Aorta (tissue), 4 donors: ENCODE measurements around the gene SERP1. TPM values are rescaled to one million over a fixed set of nuclear protein-coding genes. Genes with fewer than 3 reads are reported as not detected.

ENCODE experiments used
- polyA plus RNA-seq, 2 donors: library from polyadenylated mRNA; stranded (reverse); fragments of 200-250 nt; gene quantifications; one replicate each; pipeline ENCODE4 v1.2.3, GENCODE V29; 2013
- total RNA-seq, 2 donors: library from RNA; stranded (reverse); fragmentation: NEBNext Ultra II Directional; extraction: Animal tissue kit (Norgen Biotek cat#: 25700); gene quantifications; one replicate each; pipeline ENCODE4 v1.2.1, GENCODE V29; 2021
- donor health status: healthy with polysubstance abuse.
- donor health status: Bipolar disorder and iron deficiency.
- donor health status: DM: no; HTN: no; CAD: no.
- donor health status: DM: yes; HTN: yes; CAD: no.

The SERP1 gene
- total and polyA plus RNA-seq, 4 donors, result 71.9 to 92.9 (median 76.6) TPM

Other genes starting within 250 kb of the SERP1 start
- 10 to 100 TPM; 43.9 to 64.7 TPM for gene TSC22D2, start 138.2 kb downstream of the SERP1 start, total RNA-seq
- gene TSC22D2, start 138.2 kb downstream of the SERP1 start, polyA plus RNA-seq, result 10 to 100 TPM; 10.6 to 11.5 TPM
- 10 to 100 TPM; 72.8 to 82.7 TPM for gene EIF2A, start 291 bp upstream of the SERP1 start, total RNA-seq
- gene EIF2A, start 291 bp upstream of the SERP1 start, polyA plus RNA-seq, result 10 to 100 TPM; 76.4 to 95.5 TPM
- 10 to 100 TPM; 73.2 to 93.0 TPM for gene SELENOT, start 56.8 kb upstream of the SERP1 start, total RNA-seq
- gene SELENOT, start 56.8 kb upstream of the SERP1 start, polyA plus RNA-seq, result 10 to 100 TPM; 60.8 to 91.7 TPM
- under 1 TPM in 1 of 2 donors, not detected in 1; 0.18 TPM for gene ERICH6, start 157.4 kb upstream of the SERP1 start, total RNA-seq
- gene ERICH6, start 157.4 kb upstream of the SERP1 start, polyA plus RNA-seq, result not detected
- 10 to 100 TPM; 18.8 to 22.4 TPM for gene SIAH2, start 216.7 kb upstream of the SERP1 start, total RNA-seq
- 10 to 100 TPM in 1 of 2 donors, 1 to 10 TPM in 1; 9.1 to 12.5 TPM for gene SIAH2, start 216.7 kb upstream of the SERP1 start, polyA plus RNA-seq